ENCODE results near the gene YY1.

The YY1 gene

DNA sequence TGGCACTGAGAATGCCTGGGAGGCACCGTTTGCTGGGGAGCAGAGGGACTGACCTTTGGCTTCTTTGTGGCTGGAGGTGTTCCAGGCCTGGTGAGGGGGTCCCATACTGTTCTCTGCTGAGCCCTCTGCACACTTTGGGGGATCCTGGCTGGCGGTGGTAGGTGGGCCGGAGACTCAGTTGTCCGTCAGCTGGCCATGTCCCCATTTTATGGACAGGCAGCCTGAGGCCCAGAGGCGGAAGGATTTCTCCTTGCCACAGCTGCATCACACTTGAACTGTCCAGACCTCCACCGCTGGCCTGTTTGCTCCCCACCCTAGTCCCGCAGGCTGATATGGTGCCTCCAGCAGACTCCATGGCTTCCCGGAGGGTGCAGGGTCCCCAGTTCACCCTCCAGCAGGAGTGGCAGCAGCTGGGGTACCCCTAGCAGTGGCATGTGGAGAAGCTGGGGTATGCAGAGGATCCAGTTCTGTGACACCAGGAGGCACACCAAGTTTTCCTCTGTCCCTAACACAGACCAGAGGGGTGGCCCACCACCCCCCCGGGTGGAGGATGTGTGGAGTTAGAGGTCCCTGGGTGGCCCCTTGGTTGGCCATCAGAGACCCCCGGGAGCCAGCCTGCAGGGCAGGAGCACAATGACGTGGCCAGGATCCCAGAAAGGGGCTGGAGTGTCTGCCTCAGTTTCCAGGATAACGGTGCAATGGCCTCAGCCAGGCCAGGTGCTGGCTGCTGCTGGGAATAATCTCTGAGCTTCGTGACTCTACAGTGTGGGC is 52.5 kb downstream of the YY1 start:
- no peak overlapping the region for H3K27ac ChIP-seq
- CTCF ChIA-PET: interaction anchor here (0.6 kb wide), 1 partner anchor 349 kb away, joined by 6 read pairs; no protein-coding TSS in a partner anchor
- TF ChIP-seq, protein P1, sequence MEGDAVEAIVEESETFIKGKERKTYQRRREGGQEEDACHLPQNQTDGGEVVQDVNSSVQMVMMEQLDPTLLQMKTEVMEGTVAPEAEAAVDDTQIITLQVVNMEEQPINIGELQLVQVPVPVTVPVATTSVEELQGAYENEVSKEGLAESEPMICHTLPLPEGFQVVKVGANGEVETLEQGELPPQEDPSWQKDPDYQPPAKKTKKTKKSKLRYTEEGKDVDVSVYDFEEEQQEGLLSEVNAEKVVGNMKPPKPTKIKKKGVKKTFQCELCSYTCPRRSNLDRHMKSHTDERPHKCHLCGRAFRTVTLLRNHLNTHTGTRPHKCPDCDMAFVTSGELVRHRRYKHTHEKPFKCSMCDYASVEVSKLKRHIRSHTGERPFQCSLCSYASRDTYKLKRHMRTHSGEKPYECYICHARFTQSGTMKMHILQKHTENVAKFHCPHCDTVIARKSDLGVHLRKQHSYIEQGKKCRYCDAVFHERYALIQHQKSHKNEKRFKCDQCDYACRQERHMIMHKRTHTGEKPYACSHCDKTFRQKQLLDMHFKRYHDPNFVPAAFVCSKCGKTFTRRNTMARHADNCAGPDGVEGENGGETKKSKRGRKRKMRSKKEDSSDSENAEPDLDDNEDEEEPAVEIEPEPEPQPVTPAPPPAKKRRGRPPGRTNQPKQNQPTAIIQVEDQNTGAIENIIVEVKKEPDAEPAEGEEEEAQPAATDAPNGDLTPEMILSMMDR (conservative IDR thresholded peaks at IDR 0.05; ENCODE audit: low read depth): no peak
- POLR2A ChIA-PET (ENCODE audit: low non-redundant PET): no interaction called here
- no peak for DNase-seq (ENCODE audit: low spot score)

DNA sequence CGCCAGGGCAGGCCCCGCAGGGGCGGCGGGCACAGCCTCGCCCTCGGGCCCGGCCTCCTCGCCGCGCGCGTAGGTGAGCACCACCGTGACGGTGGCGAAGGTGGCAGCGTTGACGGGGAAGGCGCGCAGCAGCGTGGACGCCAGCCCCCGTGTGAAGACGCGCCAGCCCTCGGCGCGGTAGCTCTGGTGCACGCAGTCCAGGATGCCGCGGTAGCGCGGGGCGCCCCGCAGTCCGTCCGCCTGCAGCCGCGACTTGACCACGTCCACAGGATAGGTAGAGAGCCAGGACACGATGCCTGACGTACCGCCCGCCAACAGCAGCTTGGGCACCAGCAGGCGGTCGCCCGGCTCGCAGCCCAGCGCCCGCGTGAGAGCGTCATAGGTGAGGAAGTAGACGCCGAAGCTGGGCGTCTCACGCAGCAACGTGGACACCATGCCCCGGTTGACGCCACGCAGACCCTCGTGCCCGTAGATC is 53.4 kb downstream of the YY1 start:
- POLR2A ChIA-PET (ENCODE audit: low non-redundant PET): no interaction called here
- no peak overlapping the region for H3K27ac ChIP-seq
- no peak for DNase-seq (ENCODE audit: low spot score)
- CTCF ChIA-PET: no interaction called here
- TF ChIP-seq, protein P1 (conservative IDR thresholded peaks at IDR 0.05; ENCODE audit: low read depth): no peak

DNA sequence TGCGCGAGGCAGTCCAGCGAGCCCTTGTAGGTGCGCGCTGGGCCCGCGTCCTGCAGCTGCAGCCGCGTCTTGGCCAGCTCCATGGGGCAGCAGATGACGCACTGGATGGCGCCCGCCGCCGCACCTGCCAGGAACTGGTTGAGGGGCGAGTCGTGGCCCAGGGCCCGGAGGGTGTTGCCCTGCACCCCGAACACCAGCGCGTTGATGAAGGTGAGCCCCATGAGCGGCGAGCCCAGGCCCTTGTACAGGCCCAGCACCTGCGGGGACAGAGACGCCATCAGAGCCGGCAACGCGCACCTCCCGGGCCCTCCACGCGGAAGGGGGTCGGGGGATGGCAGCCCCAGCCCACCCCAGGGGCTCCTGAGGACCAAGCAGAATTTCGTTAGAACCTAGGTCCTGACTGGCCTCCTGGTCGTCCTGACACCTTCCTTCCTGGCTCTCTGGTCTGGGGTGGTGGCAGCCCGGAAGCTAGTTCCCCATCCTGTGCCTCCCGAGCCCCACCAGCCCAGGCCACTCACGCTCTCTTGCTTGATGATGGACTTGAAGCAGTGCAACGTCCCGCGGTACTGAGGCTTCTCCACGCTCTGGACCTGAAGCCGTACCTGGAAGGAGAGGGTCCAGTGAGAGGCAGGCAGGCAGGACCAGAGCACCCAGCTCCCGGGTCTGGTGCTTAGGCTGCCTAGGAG is 54.0 kb downstream of the YY1 start:
- no peak overlapping the region for H3K27ac ChIP-seq
- POLR2A ChIA-PET (ENCODE audit: low non-redundant PET): no interaction called here
- CTCF ChIA-PET: no interaction called here
- no peak for DNase-seq (ENCODE audit: low spot score)
- TF ChIP-seq, protein P1 (conservative IDR thresholded peaks at IDR 0.05; ENCODE audit: low read depth): no peak

DNA sequence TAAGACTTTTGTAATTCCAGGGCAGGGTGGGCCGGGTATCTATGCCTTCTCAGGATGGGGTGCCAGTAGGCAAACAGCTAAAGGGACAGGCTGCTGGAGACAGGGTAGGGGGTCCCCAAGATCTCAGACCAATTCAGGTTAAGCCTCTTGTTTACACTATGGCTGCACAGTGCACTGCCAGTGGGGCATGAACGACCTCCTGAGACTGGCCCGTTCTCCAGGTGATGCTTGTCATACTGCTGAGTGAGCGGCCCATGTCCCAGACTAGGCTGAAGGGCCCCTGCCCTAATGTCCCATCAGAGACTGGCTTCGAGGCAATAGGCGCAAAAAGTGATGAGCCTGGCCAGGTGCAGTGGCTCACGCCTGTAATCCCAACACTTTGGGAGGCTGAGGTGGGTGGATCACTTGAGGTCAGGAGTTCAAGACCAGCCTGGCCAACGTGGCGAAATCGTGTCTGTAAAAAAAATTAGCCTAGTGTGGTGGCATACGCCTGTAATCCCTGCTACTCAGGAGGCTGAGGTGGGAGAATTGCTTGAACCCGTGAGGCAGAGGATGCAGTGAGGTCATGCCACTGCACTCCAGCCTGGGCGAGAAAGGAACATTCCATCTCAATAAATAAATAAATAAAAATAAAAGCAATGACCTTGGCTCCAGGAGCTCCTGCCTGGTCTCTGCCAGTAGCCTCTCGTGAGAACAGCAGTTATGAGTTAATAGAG is 54.7 kb downstream of the YY1 start:
- POLR2A ChIA-PET (ENCODE audit: low non-redundant PET): no interaction called here
- TF ChIP-seq, protein P1 (conservative IDR thresholded peaks at IDR 0.05; ENCODE audit: low read depth): no peak
- no peak overlapping the region for H3K27ac ChIP-seq
- no peak for DNase-seq (ENCODE audit: low spot score)
- CTCF ChIA-PET: interaction anchor here (0.8 kb wide), 1 partner anchor 8 kb away, joined by 4 read pairs; no protein-coding TSS in a partner anchor

DNA sequence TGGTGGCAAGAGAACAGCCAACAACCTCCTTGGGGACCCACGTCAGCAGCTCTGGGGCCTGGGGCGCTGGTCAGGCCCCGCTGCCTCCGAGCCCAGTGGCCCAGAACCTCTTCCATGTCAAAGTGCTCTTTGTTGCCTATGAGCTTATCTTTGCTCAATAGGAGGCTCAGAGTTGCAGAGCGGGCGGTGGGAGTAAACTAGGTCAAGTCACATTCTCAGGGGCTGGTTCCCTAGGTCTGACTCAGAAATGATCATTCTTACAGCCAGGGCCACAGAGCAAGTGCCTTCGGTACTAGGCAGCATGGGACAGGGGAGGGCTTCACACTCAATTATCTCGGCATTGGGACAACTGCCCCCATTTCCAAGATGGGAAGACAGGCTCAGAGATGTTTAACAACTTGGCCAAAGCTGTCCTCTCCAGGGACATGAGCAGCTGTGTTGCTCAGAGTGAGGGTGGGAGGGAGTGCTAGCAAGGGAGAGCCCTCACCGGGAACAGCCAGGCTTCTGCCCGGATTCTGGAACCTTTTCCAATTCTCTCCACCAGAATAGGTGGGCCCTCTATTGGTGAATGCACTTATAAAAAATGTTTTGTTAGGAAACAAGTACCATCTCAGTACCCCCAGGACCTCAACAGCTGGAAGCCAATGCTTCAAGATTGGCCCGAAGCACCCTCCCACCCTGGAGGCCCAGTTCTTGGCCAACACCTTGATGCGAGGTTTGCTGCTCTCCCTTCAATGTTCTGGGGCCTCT is 55.4 kb downstream of the YY1 start:
- ChIA-PET POLR2A (ENCODE audit: low non-redundant PET) (no interaction called here), CTCF (interaction anchor here (0.8 to 1.8 kb wide), 2 partner anchors 8 to 9 kb away, joined by 4 to 7 read pairs; no protein-coding TSS in a partner anchor)
- TF ChIP-seq, protein P1 (conservative IDR thresholded peaks at IDR 0.05; ENCODE audit: low read depth): no peak
- DNase-seq (ENCODE audit: low spot score): no peak
- no peak overlapping the region for H3K27ac ChIP-seq

DNA sequence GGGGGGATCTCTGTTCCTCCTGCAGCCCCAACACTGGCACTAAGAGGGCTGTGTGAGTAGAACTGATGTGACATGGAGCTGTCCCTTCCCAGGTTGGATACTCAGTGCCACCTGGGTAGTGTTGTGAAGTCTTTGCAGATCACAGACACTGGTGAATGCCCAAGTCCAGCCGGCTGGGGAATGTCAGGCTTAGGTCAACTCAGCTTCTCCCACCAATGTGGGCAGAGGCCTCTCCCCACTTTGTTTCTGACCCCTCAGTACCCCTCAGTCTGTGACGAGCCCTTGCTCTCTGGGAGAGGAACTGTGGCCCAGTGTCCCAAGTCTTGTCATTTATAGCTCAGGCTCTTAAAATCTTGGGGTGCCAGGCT is 56.0 kb downstream of the YY1 start:
- TF ChIP-seq, protein P1 (conservative IDR thresholded peaks at IDR 0.05; ENCODE audit: low read depth): no peak
- ChIA-PET CTCF (interaction anchor here (1.8 kb wide), 1 partner anchor 9 kb away, joined by 7 read pairs; no protein-coding TSS in a partner anchor), POLR2A (ENCODE audit: low non-redundant PET) (no interaction called here)
- no peak overlapping the region for H3K27ac ChIP-seq
- no peak for DNase-seq (ENCODE audit: low spot score)

Measured in RWPE1 (cell line).